ENCODE measurements around the gene WNT8B.

WNT8B gene

DNA sequence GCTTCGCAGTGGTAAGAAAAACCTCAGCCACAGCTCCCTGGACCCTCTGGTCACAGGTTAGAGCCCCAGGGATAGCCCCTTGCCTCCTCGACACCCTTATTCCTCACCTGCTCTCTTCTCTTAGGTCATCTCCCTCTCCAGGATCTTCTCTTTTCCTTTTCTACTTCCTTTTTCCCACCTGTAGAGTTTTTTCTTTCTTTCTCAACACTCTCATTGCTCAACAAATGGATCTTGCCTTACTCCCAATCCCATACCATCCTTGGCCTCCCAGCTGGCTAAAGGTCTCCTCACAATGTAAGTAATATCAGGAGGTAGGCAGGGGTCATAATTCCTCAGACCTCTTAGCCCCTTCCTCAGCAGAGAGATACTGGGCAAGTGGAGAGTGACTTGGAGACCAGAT lies 17.2 kb downstream of the WNT8B start:
- no peak for DNase-seq (ENCODE audit: low read depth, low spot score)
- no peak overlapping the region for H3K4me3 ChIP-seq (ENCODE audit: low read depth, low read length)
- no peak for TF ChIP-seq CTCF (IDR thresholded peaks at IDR 0.05; ENCODE audit: insufficient read depth, low read length, missing control alignments)
- ChIA-PET CTCF (interaction anchor here (1.2 to 11.6 kb wide), 4 partner anchors 12 to 46 kb away, joined by 3 to 422 read pairs (median 45); partner anchors contain the start of gene WNT8B), POLR2A (interaction anchor here (0.5 to 0.6 kb wide), 2 partner anchors 16 to 295 kb away, joined by 3 to 4 read pairs; no protein-coding TSS in a partner anchor)

DNA sequence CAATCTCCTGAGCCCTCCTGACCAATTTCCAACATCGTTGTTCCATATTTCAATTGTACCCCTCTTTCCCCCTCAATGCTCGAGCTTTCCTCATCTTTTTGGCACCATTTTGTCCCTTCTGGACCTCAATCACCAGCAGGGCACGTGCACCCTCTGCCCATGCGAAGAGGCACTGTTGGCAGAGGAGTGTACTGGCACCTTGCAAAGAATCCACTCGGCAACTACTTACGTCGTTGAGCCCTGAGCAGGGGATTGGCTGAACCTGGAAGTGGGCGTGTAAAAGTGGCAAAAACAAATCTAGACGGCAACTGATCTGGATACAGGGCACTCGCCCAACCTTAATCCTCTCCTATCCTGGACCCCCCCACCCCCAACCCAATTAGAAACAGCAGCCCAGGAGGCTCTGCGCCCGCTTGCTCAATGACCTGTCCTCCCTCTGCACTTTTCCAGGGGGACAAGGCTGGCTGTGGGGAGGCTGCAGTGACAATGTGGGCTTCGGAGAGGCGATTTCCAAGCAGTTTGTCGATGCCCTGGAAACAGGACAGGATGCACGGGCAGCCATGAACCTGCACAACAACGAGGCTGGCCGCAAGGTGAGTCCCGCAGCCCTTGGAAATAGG lies 18.8 kb downstream of the WNT8B start:
- DNase-seq (ENCODE audit: low read depth, low spot score): no peak
- H3K4me3 ChIP-seq (ENCODE audit: low read depth, low read length): peak overlapping the region; percentile 53
- POLR2A ChIA-PET: no interaction called here
- TF ChIP-seq CTCF (IDR thresholded peaks at IDR 0.05; ENCODE audit: insufficient read depth, low read length, missing control alignments): no peak
- CTCF ChIA-PET: interaction anchor here (0.5 to 11.6 kb wide), 16 partner anchors 9 to 397 kb away, joined by 3 to 422 read pairs (median 8); partner anchors contain the start of gene HIF1AN

- H3K4me3 ChIP-seq (ENCODE audit: low read depth, low read length): peak overlapping the region; percentile 53
Observed at GRCh38 chr10:100482181-100482833, 19.5 kb downstream of the WNT8B start.

DNA sequence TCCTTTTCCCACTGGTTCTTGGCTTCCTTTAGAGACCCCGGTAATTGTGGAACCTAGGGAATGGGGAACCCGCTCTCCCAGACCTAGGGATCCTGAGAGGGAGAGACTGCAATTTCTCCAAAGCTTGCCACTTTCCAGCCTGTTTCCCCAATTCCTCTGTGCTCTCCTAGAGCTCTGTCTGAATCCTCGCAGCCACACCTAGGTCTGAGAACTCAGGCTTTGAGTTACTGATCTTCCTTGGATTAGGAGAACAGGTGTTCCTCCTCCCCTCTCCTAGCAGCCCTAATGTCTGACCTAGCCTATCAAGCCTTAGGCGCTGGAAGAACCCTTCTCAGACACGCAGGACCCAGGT lies 20.0 kb downstream of the WNT8B start:
- no peak for TF ChIP-seq CTCF (IDR thresholded peaks at IDR 0.05; ENCODE audit: insufficient read depth, low read length, missing control alignments)
- H3K4me3 ChIP-seq (ENCODE audit: low read depth, low read length): peak overlapping the region; percentile 53; the same call in 1 of the 2 replicates
- ChIA-PET POLR2A (interaction anchor here (0.7 to 1.4 kb wide), 2 partner anchors 22 to 36 kb away, joined by 3 to 4 read pairs; no protein-coding TSS in a partner anchor), CTCF (interaction anchor here (0.7 to 11.6 kb wide), 24 partner anchors 10 to 400 kb away, joined by 3 to 422 read pairs (median 6); partner anchors contain the start of genes HIF1AN and NDUFB8)
- no peak for DNase-seq (ENCODE audit: low read depth, low spot score)

More at GRCh38 chr10:100482181-100482833, 19.5 kb downstream of the WNT8B start:
- ChIA-PET POLR2A (interaction anchor here (0.7 to 1.4 kb wide), 2 partner anchors 22 to 36 kb away, joined by 3 to 4 read pairs; no protein-coding TSS in a partner anchor), CTCF (interaction anchor here (0.7 to 11.6 kb wide), 25 partner anchors 9 to 400 kb away, joined by 3 to 422 read pairs (median 5); partner anchors contain the start of genes HIF1AN and NDUFB8)
- TF ChIP-seq CTCF (IDR thresholded peaks at IDR 0.05; ENCODE audit: insufficient read depth, low read length, missing control alignments): peak; percentile 87
- no peak for DNase-seq (ENCODE audit: low read depth, low spot score)

DNA sequence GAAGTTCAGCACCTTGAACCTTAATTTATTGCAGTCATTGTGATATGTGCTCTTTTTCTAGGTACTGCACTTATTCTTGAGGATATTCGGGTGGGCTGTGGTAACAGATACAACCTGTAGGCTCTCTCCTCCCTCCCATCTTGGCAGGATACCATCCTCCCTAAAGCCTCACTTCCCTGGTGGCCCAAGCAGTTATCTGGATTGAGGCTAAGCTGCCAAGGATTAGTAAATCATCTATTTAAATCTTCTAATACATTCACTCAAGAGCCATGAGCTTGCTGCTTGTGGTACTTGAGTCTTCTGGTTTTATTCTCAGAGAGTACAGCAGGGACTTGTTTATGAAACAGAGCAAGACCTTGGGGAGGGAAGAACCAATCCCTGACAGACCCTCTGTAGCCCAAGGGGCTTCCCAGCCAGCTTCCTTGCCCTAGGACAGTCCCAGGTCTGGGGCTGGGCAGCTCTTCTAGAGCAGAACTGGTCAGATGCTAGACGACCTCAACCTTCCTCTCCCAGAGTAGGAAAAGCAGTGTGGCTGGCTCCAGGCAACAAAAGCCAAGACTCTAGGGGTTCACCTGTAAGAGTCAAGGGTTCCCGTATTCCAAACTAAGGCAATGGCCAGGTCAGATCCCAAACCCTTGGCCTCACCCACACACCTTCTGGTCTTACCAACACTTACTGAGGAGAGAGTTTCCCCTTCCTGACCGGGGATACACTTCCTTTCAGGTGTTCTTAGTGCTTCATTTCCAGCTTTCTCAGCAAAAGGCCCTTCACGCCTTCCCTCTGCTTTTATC lies 21.3 kb downstream of the WNT8B start:
- DNase-seq (ENCODE audit: low read depth, low spot score): no peak
- ChIA-PET CTCF (interaction anchor here (0.6 to 11.6 kb wide), 14 partner anchors 9 to 395 kb away, joined by 3 to 422 read pairs (median 10); partner anchors contain the start of gene HIF1AN), POLR2A (no interaction called here)
- TF ChIP-seq CTCF (IDR thresholded peaks at IDR 0.05; ENCODE audit: insufficient read depth, low read length, missing control alignments): no peak
- no peak overlapping the region for H3K4me3 ChIP-seq (ENCODE audit: low read depth, low read length)
